Left hindlimb (tissue), 1 donor: ENCODE measurements around the gene BLOC1S1.

Source experiments
- DNase-seq: peaks from one replicate; pipeline ENCODE4 v3.0.0-alpha.2; 2018

Gene BLOC1S1

DNA sequence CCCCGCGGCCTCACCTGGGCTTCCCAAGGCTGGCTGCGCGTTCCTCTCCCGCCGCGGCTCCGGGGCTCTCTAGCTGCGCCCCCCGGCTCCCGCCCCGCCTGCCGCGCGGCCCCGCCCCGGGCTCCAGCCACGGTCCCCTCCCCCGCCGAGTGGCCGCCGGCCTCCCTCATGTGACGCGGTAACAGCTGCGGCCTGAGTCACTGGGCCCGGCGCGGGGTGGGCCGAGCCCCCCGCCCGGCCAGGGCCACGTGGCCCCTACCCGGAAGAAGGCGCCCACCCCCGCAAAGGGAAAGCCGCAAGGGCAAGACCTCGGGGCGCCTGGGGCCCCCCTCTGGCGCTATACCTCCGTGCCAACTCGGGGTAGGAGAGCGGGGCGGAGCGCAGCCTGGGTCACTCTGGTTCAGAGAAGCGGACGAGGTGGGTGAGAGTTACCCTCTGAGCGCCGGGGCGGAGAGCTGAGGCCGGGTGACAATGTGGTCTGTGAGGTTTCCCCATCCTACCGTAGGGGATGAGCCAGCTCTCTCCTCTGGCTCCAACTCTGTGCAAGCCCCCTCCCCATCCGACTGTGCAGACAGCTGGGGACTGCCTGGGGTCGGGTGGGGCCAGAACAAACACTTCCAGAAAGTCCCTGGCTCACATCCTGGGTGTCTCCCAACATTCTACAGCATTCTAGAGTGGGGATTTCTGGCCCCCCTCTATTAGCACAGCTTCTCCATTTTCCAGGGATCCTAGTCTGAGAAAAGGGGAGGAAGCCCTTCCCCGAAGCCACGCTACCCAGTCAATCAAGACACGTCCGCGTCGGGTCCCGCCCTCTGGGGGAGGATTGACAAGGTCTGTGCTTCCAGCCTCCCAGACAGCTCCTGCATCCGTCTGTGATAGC is 13.3 kb downstream of the BLOC1S1 start, which contains the start of gene CD63:
Gene CD63, minus strand, starts transcription at position 71 of the 880 bp plus-strand sequence. CDS start 668 bp downstream, outside the sequence.
- DNase-seq, result peak; percentile 96

DNA sequence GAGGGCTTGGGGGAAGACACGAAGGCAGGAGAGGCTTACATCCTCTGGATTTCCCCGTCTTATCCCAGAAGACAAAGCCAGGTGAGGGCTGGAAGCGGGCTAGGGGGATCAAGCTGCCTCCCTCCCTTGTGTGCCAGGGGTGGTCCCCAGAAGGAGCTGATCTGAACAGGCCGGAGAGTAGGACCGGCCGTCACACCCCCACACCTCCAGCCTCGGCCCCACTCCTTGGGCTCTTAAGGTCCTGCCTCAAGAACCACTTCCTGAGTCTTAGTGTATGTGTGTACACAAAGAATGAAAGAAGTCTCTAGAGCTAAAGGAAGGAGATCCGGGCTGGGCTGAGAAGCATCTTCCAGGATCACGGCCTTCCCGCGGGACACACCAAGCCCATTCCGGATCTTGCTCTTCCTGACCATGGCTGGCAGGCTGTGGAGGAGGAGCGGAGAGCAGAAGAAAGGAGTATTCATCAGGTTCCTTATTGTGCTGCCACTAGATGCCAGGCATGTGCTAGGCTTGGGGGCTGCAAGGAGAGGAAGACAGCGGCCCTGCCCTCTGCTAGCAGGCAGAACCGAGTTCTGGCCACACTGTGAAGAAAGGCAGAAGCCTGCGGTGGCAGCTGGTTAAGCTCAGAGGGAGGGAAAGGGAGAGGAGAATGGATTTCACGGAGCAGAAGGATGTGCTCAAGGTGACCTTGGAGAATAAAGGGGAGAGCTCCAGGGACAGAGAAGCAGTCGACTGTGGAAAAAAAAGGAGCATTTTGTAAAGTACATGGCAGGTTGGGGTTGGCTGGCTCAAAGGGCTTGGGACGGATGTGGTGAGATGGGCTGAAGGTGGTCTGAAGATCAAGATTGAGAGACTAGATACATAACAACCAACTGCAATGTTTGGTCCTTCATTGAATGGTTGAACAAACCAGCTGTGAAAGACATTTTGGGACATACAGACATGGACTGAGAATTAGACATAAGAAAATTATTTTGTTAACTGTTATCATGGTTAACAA is 14.3 kb downstream of the BLOC1S1 start:
- peak; percentile 77 for DNase-seq

DNA sequence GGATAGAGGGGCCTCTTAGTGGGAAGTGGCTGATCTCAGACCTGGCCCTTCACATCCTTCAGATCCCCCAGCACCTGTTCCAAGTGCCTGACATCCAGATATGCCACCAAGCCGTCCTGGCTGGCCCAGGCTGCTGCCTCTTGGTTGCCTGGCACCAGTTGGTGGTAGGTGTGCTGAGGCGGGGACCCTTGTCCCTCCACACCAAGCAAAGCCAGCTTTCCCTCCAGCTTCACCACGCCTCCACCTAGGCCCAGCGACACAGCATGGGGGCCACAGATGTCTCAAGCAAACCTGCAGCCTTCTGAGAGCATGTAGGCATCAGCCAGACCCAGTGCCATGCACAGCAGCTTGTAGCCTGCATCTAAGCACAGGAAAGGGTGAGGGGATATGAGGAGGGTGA is 16.4 kb downstream of the BLOC1S1 start:
- no peak for DNase-seq

DNA sequence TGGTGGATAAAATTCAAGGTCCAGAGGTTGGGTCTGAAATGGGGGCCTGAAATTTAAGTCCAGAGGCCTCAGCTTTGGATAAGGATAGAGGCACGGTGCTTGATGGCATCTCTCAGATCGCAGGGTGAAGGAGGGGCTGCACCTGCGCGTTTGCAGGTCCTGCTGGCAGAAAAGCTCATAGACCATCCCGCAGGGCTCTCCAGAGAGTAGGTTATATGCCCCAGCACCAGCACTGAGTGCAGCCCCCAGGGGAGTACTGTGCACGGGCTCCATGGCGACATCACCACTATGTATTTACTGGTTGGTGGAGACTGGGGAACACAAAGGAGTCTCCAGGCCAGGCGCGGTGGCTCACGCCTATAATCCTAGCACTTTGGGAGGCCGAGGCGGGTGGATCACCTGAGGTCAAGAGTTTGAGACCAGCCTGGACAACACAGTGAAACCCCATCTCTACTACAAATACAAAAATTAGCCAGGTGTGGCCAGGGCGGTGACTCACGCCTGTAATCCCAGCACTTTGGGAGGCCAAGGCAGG is 17.2 kb downstream of the BLOC1S1 start:
- DNase-seq, result no peak

DNA sequence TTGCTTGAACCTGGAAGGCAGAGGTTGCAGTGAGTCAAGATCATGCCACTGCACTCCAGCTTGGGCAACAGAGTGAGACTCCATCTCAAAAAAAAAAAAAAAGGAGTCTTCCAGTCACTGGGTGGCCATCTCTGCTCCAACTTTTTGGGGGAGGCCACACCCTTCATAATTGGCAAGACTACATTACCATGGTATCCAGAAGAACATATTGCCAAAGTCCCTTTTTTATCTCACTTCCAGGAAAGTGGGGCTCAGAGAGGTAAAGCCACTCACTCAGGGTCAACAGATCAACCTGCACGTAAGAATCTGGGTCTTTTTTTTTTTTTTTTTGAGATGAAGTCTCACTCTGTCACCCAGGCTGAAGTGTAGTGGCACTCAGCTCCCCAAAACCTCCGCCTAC is 18.0 kb downstream of the BLOC1S1 start:
- no peak for DNase-seq

DNA sequence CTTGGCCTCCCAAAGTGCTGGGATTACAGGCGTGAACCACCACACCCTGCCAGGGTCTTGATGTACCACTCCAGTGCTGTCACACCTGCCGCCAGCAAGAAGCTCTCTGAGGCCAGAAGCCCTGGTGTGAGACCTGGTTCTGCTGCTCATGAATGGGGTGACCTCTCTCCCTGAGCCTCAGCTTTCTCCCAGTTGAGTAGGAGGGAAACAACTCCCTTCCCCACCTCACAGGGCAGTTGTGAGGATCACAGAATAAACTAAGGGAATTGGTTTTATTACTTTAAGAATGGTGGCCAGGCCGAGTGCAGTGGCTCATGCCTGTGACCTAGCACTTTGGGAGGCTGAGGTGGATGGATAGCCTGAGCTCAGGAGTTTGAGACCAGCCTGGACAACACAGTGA is 18.7 kb downstream of the BLOC1S1 start:
- no peak for DNase-seq

DNA sequence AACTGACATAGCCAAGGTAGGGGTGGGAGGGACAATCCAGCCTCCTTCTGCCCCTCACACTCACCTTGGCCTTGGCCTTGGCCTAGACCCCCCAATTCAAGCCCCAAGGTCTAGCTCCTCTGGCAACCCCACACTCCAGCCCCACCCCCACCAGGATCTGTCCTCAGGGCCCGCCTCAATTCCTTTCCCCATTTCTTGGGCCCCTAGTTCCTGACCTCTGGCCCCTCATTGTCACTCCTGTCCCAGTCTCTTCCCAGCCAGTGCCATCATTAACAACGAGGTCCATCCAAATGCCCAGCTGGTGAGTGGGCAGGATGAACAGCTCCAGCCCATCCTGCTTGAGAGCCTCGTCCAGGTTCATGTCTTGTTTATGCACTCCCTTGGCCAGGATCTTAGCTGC is 20.2 kb downstream of the BLOC1S1 start:
- DNase-seq, result no peak

DNA sequence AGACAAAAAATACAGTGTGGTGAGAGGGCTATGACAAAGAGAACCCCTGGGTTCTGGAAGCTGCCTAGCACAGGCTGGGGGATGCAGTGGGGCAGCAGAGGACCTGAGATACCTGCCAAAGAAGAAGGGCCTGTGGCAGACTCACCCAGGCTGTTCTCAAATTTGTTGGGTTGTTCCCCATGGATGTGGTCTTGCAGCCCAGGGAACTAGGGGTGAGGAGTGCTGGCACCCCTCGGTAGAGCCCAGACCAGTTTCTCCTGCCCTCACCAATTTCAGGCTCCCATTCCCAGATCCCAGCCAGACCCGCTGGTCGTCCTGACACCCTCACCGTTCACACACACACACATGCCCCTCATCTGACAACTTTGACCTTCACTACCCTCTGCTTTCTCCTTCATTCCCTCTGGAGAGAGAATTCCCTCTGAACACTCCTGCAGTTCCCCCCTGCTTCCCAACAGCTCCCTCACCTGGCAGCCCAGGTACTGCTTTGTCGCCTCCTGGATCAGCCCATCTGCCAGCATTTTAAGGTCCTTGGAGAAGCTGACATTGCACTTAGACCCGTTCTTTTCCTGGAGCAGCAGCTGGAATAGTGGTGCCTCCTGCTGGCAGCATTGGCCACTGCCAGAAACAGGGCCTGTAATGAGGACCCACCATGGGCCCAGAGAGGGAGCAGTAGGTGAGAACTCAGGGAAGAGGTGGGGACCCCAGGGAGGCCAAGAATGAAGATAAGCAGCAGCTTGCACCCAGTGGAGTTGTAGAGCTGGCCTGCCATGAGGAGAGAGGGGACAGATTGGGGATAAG is 21.1 kb downstream of the BLOC1S1 start:
- DNase-seq, result peak; percentile 74

DNA sequence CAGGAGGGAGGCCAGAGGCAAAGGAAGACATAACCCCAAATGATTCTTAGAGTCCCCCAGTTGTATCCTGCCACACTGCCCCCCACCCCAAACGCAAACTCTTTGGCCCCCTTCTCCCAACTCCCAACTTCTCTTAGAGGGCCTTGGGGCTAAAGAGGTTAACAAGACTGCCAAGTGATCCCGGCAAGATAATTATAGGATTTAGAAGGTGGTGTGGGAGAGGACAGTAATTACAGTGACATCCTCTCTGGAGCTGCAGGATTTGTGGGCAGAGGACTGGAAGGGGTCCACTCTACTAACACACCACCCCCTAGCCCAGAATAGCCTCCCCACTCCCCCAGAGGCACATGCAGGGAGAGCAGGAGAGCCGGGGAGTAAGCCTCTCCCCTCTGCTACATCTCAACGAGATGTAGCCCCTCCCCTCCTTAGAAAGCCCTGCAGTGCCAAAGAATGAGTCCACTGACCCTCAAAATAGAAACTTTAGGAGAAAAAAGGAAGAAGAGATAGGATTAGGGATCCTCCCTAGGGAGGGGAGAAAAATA is 21.8 kb downstream of the BLOC1S1 start:
- DNase-seq, result peak; percentile 71

DNA sequence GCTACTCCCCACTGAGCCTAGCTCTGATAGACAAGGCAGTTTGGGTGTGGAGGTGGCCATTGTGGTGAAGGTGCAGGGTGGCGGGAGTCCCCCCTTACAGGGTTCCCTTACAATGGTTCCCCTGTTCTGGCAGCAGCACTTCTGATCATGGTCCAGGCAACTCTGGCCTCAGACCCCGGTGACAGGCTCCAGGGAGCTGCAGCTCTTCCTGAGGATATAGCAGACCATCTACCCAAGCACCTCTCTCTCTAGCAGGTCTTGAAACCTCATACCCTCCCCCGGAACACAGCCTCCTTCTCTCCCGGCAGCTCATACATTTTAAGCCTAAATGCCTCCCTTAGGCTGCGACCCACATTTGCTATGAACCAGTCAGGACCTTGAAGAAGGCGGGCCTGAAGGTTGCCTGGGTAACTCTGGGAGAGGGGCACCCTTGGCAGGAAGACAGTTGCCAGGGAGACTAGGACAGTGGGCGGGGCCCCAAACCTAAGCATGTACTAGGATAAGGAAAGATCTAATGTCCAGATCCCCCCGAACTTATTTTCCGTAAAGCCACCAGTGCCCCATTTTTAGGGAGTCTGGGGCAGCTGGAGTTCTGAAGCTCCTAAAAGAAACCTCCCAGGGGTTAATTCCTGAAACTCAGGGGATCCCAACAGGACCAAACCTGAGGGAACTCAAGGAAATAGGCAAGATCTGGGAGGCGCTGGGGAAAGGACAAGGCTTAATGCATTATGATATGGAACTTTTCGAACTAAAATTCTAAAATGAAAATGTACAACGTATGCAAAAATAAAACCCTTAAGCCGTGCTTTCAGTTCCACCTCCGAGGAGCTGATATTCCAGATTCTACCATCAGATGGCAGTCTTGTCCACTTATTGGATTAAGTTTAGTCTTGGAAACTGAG is 22.5 kb downstream of the BLOC1S1 start:
- peak; percentile 93 for DNase-seq

DNA sequence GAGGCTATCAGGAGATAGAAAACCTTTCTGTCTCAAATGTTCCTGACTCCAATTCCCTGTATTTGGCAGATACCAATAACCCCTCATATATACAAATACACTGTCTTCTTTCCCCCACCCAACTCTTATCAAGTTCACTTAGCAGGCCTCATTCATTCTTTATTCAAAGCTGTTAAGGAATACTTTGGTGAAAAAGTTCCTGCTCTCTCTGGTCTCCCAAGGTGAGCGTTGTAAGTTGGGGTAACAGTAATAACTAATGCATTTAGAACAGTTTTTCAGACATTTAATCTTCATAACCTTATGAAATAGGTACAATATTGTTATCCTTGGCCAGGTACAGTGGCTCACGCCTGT is 23.2 kb downstream of the BLOC1S1 start:
- no peak for DNase-seq

DNA sequence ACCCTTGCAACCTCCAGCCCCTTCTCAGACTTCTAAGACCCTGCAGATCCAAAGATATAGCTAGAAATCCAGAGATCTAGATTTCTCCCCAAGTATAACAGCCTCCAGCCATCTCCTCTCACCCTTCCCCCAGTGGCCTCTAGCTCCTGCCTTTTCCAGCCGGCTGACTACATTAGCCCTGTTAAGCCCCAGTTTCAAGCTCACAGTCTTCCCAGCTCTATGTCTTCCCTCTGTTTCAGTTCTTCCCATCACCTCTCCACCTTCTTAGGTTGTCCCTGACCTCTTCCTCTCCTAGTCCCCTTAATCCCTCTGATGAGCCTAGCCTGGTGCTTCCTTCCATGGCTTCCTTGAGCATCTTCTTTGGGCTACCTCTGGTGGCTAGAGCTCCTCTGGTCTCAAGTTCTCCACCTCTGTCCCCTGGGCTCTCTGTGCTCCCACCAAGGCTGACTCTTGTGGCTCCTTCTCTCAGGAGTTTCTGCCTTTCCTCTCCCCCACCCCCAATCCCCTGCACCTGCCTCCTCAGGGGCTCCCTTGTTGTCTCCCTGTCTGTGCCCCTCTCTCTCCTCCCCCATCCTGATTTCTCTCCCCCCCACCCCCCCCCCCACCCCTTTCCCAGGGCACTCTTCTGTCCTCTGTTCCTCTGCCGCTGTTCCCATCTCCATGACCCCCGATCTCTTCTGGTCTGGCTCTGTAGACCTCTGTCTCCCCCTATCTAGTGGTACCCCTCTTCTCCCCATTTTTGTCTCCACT is 26.3 kb downstream of the BLOC1S1 start:
- DNase-seq, result no peak

DNA sequence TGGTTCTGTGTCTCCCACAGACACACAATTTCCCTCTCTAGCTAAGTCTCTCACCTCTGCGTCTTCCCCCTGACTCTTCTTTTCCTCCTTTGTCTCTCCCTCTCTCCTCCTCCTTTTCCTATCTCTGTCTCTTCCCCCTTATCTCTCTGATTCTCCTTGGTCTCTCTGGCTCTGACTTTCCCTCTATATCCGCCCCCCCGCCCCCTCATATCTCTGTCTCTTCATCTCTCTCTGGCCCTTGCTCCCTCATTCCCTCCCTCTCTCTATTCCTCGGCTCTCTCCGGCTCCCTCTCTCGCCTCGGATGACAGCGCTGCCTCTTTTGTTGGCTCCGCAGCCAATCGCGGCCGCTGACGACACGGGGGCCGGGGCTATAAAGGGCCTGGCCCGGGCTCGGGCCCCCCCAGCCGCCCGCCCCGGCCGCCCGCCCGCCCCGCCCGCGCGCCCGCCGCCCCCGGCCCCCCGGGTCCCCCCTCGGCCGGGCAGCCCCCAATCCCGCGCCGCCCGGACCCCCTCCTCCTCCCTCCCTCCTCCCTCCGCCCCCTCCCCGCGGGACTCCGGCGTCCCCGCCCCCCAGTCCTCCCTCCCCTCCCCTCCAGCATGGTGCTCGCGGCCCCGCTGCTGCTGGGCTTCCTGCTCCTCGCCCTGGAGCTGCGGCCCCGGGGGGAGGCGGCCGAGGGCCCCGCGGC is 27.0 kb downstream of the BLOC1S1 start, which contains the start of gene GDF11:
Gene GDF11, plus strand, starts transcription at position 404 of the 687 bp plus-strand sequence. Its CDS starts 195 bp downstream, at position 599.
- DNase-seq, result peak; percentile 91

DNA sequence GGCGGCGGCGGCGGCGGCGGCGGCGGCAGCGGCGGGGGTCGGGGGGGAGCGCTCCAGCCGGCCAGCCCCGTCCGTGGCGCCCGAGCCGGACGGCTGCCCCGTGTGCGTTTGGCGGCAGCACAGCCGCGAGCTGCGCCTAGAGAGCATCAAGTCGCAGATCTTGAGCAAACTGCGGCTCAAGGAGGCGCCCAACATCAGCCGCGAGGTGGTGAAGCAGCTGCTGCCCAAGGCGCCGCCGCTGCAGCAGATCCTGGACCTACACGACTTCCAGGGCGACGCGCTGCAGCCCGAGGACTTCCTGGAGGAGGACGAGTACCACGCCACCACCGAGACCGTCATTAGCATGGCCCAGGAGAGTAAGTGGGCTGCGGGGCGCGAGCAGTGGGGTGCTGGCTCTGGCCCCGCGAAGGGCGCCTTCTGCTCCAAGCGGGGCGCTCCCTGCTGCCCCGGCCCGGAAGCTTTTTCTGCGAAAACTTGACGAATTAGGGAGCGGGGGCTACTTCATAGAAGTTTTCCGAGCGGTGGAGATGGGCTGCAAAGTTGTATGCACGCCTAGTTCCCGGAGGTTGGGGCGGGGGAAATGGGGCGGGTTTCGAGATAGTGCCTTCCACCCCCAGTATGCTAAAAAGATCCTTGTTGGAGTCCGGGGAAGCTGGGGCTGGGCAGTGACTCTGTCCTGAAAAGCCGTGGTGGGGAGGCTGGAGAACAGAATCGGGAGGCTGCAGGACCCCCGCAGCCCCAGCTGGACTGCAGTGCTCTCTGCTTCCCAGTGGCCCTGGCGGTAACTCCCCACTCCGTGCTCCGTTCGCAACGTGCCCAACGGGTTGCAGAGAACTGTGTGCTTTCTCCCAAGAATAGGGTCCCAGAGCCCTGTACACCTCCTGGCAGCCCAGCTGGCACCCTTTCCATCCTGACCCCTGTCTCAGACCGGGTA is 27.8 kb downstream of the BLOC1S1 start:
- DNase-seq, result peak; percentile 62

DNA sequence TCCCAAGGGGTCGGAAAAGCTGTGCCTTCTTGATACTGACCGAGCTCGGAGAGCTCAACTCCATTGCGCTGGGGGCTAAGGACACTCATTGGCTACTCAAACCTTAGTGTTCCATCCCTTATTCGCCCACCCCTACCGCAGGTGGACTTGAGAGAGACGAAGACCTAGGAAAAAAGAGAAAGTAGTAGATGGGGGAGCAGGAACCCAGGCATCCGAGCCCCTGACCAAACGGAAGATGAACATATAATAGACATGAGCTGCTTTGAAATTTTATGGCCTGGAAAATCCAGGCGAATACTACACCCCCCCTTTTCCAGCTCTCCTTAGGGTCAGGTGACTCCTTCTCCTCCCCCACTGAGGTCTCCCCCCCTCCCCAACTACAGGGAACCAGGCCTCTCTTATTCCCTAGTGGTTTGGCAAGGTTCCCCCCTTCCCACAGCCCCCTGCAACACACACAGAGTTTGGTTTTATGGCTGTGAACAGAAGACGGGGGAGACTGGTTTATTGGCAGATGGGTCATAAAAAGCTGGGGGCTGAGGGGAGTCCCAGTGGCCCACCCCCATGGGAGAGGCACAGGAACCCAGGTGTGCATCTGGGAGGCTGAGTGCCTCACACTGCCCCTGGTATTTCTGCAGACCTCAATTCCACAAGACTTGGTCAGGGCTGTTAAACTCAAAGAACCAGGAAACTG is 28.6 kb downstream of the BLOC1S1 start:
- no peak for DNase-seq

DNA sequence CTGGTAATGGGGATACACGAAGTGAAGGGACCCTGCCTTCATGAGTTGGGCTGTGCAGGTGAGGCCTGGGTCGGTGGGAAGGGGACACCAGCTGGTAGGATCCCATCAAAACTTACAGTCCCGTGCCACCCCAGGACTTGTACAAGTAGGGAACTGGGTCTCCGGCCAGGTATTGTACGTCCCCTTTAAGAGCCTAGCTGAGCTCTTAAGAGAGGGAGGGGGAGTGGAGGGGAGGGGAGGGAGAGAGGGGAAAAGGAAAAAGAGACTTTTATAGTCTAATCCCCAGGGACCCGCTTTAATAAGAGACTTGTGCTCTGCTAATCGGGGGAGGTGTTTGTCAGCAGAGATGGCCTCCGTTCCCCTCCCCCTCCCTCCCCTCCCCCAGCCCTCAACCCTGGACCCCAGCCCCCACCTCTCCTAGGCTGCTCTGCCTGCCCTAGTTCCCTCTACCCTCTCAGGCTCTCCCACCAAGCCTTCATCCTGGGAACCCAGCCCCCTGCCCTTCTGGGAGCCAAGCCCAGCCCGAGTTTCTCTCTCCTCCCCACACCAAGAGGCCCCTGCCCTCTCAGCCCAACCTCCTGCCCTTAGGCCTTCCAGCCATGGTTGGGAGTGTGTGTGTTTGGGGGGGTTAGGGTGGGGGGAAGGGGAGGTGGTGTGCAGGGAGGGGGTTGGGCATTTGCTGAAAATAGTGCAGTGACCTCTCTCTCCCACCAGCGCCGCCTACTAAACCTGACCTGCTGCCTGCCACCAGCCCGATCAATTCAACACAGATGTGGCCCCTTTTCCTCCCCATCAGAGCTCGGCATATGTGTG is 29.7 kb downstream of the BLOC1S1 start:
- DNase-seq, result peak; percentile 68
